ENCODE measurements around the gene PCDHB9. TPM values are rescaled to one million over a fixed set of nuclear protein-coding genes. Genes with fewer than 3 reads are reported as not detected.
"Not testable (repeated sequence)": the region's sequence is repeated elsewhere in the genome, so short reads cannot be mapped to it uniquely, and the experiment has no call there.

PCDHB9 gene
- total and polyA plus RNA-seq, 9 of the 15 experiments (the other 6 are each of a cell fraction or from before 2014, with no cell fraction given), result not detected

- H3K9me1 ChIP-seq (ENCODE audit: control insufficient read depth, insufficient read depth, low read length); POLR2A ChIA-PET; H3K27ac ChIP-seq (ENCODE audit: extremely low read depth, low read depth, low read length); in situ Hi-C loops (cut with MboI); H3K9ac ChIP-seq (ENCODE audit: insufficient read depth in 1 of 2, low read depth in 2 of 2, low read length in 2 of 2); H2AFZ ChIP-seq (ENCODE audit: low read depth, low read length); intact Hi-C loops (cut with micrococcal nuclease); CTCF ChIA-PET (ENCODE audit: low intra/inter-chr PET ratio); H3K4me3 ChIP-seq; H3K79me2 ChIP-seq (ENCODE audit: control insufficient read depth, insufficient read depth, low read length); H3K36me3 ChIP-seq (ENCODE audit: control insufficient read depth, insufficient read depth, low read length); H3K4me2 ChIP-seq (ENCODE audit: insufficient read depth, low read length); H4K20me1 ChIP-seq (replicated peaks; ENCODE audit: control insufficient read depth, insufficient read depth, low read length); BruUV-seq (replicated peaks); H3K9me3 ChIP-seq (replicated peaks; ENCODE audit: control insufficient read depth, insufficient read depth, low read depth, low read length); H3K4me1 ChIP-seq (replicated peaks in 1 of 2; ENCODE audit: control insufficient read depth in 2 of 2, insufficient read depth in 2 of 2, low read length in 2 of 2): not testable (repeated sequence)
- H3K27me3 ChIP-seq (ENCODE audit: control insufficient read depth in 2 of 2, insufficient read depth in 2 of 2, low read length in 2 of 2), result peaks cover 8 to 19% of the 10 kb centered on the region in 2 experiments; a peak in 3 of 5 replicates
- FAIRE-seq (peak; percentile 84), DNase-seq (ENCODE audit: extremely low read depth in 1 of 4, low spot score in 3 of 4) (peak in 2 of 4 experiments; percentile 6 to 15), ATAC-seq (peak; percentile 86)
- peak in 1 of 3 experiments; percentile 21; a peak in 2 of 6 replicates for TF ChIP-seq CTCF (IDR thresholded peaks at IDR 0.05 in 2 of 3, conservative IDR thresholded peaks at IDR 0.05 in 1 of 3; ENCODE audit: insufficient read depth in 2 of 3, low read depth in 1 of 3, low read length in 3 of 3)
- TF ChIP-seq RAD21 (CRISPR knock-in tag; conservative IDR thresholded peaks at IDR 0.05 in 1 of 2, IDR thresholded peaks at IDR 0.05 in 1 of 2), result 0 out of 4 replicates have a peak, but pooled peaks of 1 of the 2 experiments have one; percentile 7
- under 1% methylated on average over 12 of the region's 18 CpGs for WGBS (ENCODE audit: insufficient coverage, low coverage, missing lambda C conversion rate)
Observed at GRCh38 chr5:141177577-141178191, 9.3 kb upstream of the PCDHB9 start, which contains the start of gene PCDHB8. Gene PCDHB8 (plus strand): TSS chr5:141177790. CDS start chr5:141178035, 245 bp downstream.

DNA sequence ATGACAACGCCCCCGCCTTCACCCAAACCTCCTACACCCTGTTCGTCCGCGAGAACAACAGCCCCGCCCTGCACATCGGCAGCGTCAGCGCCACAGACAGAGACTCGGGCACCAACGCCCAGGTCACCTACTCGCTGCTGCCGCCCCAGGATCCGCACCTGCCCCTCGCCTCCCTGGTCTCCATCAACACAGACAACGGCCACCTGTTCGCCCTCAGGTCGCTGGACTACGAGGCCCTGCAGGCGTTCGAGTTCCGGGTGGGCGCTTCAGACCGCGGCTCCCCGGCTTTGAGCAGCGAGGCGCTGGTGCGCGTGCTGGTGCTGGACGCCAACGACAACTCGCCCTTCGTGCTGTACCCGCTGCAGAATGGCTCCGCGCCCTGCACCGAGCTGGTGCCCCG lies 7.6 kb upstream of the PCDHB9 start:
- H3K27ac ChIP-seq (ENCODE audit: extremely low read depth, low read depth, low read length); H3K9ac ChIP-seq (ENCODE audit: insufficient read depth in 1 of 2, low read depth in 2 of 2, low read length in 2 of 2); H3K9me1 ChIP-seq (ENCODE audit: control insufficient read depth, insufficient read depth, low read length); BruUV-seq (replicated peaks); H3K9me3 ChIP-seq (replicated peaks; ENCODE audit: control insufficient read depth, insufficient read depth, low read depth, low read length); H3K4me1 ChIP-seq (replicated peaks in 1 of 2; ENCODE audit: control insufficient read depth in 2 of 2, insufficient read depth in 2 of 2, low read length in 2 of 2); ATAC-seq; POLR2A ChIA-PET; DNase-seq (ENCODE audit: extremely low read depth in 1 of 4, low spot score in 3 of 4); H4K20me1 ChIP-seq (replicated peaks; ENCODE audit: control insufficient read depth, insufficient read depth, low read length); FAIRE-seq; H2AFZ ChIP-seq (ENCODE audit: low read depth, low read length); H3K4me3 ChIP-seq; H3K4me2 ChIP-seq (ENCODE audit: insufficient read depth, low read length); CTCF ChIA-PET (ENCODE audit: low intra/inter-chr PET ratio); intact Hi-C loops (cut with micrococcal nuclease); in situ Hi-C loops (cut with MboI); H3K79me2 ChIP-seq (ENCODE audit: control insufficient read depth, insufficient read depth, low read length); H3K36me3 ChIP-seq (ENCODE audit: control insufficient read depth, insufficient read depth, low read length): not testable (repeated sequence)
- peaks cover 8 to 19% of the 10 kb centered on the region in 2 experiments; a peak in 3 of 5 replicates for H3K27me3 ChIP-seq (ENCODE audit: control insufficient read depth in 2 of 2, insufficient read depth in 2 of 2, low read length in 2 of 2)
- WGBS (ENCODE audit: insufficient coverage, low coverage, missing lambda C conversion rate), result 8% methylated on average over 23 of the region's 39 CpGs

DNA sequence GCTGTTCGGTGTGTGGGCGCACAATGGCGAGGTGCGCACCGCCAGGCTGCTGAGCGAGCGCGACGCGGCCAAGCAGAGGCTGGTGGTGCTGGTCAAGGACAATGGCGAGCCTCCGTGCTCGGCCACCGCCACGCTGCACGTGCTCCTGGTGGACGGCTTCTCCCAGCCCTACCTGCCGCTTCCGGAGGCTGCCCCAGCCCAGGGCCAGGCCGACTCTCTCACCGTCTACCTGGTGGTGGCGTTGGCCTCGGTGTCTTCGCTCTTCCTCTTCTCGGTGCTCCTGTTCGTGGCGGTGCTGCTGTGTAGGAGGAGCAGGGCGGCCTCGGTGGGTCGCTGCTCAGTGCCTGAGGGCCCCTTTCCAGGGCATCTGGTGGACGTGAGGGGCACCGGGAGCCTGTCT lies 7.1 kb upstream of the PCDHB9 start:
- H3K9ac ChIP-seq (ENCODE audit: insufficient read depth in 1 of 2, low read depth in 2 of 2, low read length in 2 of 2); H3K36me3 ChIP-seq (ENCODE audit: control insufficient read depth, insufficient read depth, low read length); H3K4me3 ChIP-seq; H4K20me1 ChIP-seq (replicated peaks; ENCODE audit: control insufficient read depth, insufficient read depth, low read length); H3K27ac ChIP-seq (ENCODE audit: extremely low read depth, low read depth, low read length); H3K9me1 ChIP-seq (ENCODE audit: control insufficient read depth, insufficient read depth, low read length); H3K4me1 ChIP-seq (replicated peaks in 1 of 2; ENCODE audit: control insufficient read depth in 2 of 2, insufficient read depth in 2 of 2, low read length in 2 of 2); H2AFZ ChIP-seq (ENCODE audit: low read depth, low read length); intact Hi-C loops (cut with micrococcal nuclease); H3K4me2 ChIP-seq (ENCODE audit: insufficient read depth, low read length); ATAC-seq; CTCF ChIA-PET (ENCODE audit: low intra/inter-chr PET ratio); DNase-seq (ENCODE audit: extremely low read depth in 1 of 4, low spot score in 3 of 4); H3K79me2 ChIP-seq (ENCODE audit: control insufficient read depth, insufficient read depth, low read length); BruUV-seq (replicated peaks); POLR2A ChIA-PET; H3K9me3 ChIP-seq (replicated peaks; ENCODE audit: control insufficient read depth, insufficient read depth, low read depth, low read length); FAIRE-seq; in situ Hi-C loops (cut with MboI): not testable (repeated sequence)
- 4% methylated on average over 15 of the region's 32 CpGs for WGBS (ENCODE audit: insufficient coverage, low coverage, missing lambda C conversion rate)
- peaks cover 8 to 15% of the 10 kb centered on the region in 2 experiments; a peak in 3 of 5 replicates for H3K27me3 ChIP-seq (ENCODE audit: control insufficient read depth in 2 of 2, insufficient read depth in 2 of 2, low read length in 2 of 2)
